Kidney (tissue), 14 donors: Measurements from ENCODE around the gene CNTNAP1. TPM values are rescaled to one million over a fixed set of nuclear protein-coding genes. Genes with fewer than 3 reads are reported as not detected.
"Not testable (repeated sequence)": the region's sequence is repeated elsewhere in the genome, so short reads cannot be mapped to it uniquely, and the experiment has no call there.

Source experiments
- DNase-seq, 5 donors: peaks; one replicate each; pipeline ENCODE4 v3.0.0-alpha.2; 2013 to 2020
- FAIRE-seq: peaks from 2 replicates; lab custom pipeline; 2012; peaks lifted over from hg19 to GRCh38; lab: Jason Lieb, UNC
- H3K27ac ChIP-seq, 2 donors: one replicate each; pipeline ENCODE4 v1.7.0; 2013; ENCODE audit warnings: low read depth in 2 of 2, low read length in 2 of 2, inconsistent platforms in 1 of 2
- H3K27me3 ChIP-seq: one replicate; pipeline ENCODE4 v1.7.1; 2013; ENCODE audit warnings: low read length, inconsistent platforms; ENCODE audit not compliant: control insufficient read depth, insufficient read depth
- H3K36me3 ChIP-seq, 3 donors: one replicate each; pipeline versions ENCODE4 v1.7.0 to v1.7.1; 2013; ENCODE audit warnings: low read length in 3 of 3, control low read depth in 1 of 3, inconsistent platforms in 1 of 3; ENCODE audit not compliant: insufficient read depth in 3 of 3, control insufficient read depth in 2 of 3
- H3K4me1 ChIP-seq, 3 donors: one replicate each; pipeline versions ENCODE4 v1.7.0 to v1.7.1; 2013; ENCODE audit warnings: low read length in 3 of 3, inconsistent platforms in 1 of 3, low read depth in 1 of 3; ENCODE audit not compliant: control insufficient read depth in 2 of 3, insufficient read depth in 2 of 3
- H3K4me3 ChIP-seq, 3 donors: one replicate each; pipeline versions ENCODE4 v1.7.0 to v1.8.1; 2013; ENCODE audit warnings: low read length in 3 of 3, control low read depth in 1 of 3, inconsistent platforms in 1 of 3
- H3K9ac ChIP-seq, 3 donors: one replicate each; pipeline versions ENCODE4 v1.7.0 to v1.7.1; 2013; ENCODE audit warnings: low read length in 3 of 3, control low read depth in 1 of 3, inconsistent platforms in 1 of 3
- H3K9me3 ChIP-seq, 3 donors: one replicate each; pipeline versions ENCODE4 v1.7.0 to v1.7.1; 2013; ENCODE audit warnings: low read length in 3 of 3, control low read depth in 1 of 3, inconsistent platforms in 1 of 3; ENCODE audit not compliant: control insufficient read depth in 2 of 3, insufficient read depth in 1 of 3
- CTCF ChIP-seq: IDR thresholded peaks from 3 replicates; pipeline ENCODE4 v1.5.1; 2012; ENCODE audit warnings: mild to moderate bottlenecking, moderate library complexity, borderline replicate concordance; ENCODE audit not compliant: insufficient read depth; ENCODE audit errors: extremely low read depth
- intact Hi-C: fragments of 100-400 bp; cut with DNase I; formaldehyde crosslinking; loops from one replicate; pipeline ENCODE4 v1.11.1; 2022
- polyA plus RNA-seq: library from polyadenylated mRNA; stranded (reverse); fragments of 350-450 nt; fragmentation: Illumina TruSeq; extraction: RNeasy Lipid Tissue Mini Kit (QIAGEN cat#74804); gene quantifications from one replicate; pipeline ENCODE4 v1.2.3, GENCODE V29; 2014; ENCODE audit warnings: low read depth, low replicate concordance; ENCODE audit not compliant: insufficient read depth
- total RNA-seq: library from RNA; stranded (reverse); fragmentation: NEBNext Ultra II Directional; extraction: Animal tissue kit (Norgen Biotek cat#: 25700); gene quantifications from one replicate; pipeline ENCODE4 v1.2.1, GENCODE V29; 2021
- donor health status: control.
- donor health status: control.
- donor health status: control.
- donor health status: control.
- donor health status: control.
- donor health status: DM: yes; HTN: yes; CAD: no.
- donor health status: Normal renal cell carcinoma (clear cell type).

CNTNAP1 gene
- total and polyA plus RNA-seq, 2 donors from 2014 or later = 1.4 to 9.1 TPM

- Histone ChIP-seq H3K4me3 (peak within 1 kb of the TSS; percentile 61 to 87 (median 85)), H3K9ac (peak within 1 kb of the TSS; percentile 37 to 75 (median 50)), H3K9me3 (no peaks in the 10 kb centered on the region), H3K27ac (peak within 1 kb of the TSS; percentile 45 to 82), H3K27me3 (no peaks in the 10 kb centered on the region), H3K4me1 (peaks cover 0 to 9% (median 8%) of the 10 kb centered on the region in 3 donors), H3K36me3 (peaks cover 0 to 3% (median 3%) of the 10 kb centered on the region in 3 donors)
- DNase-seq (peak; percentile 96 to 98 (median 97)), FAIRE-seq (no peak)
- intact Hi-C loops = no loop called here
- TF ChIP-seq CTCF = no peak
These were observed 23.0 kb upstream of the CNTNAP1 start, which contains the start of gene TUBG2 for GRCh38 chr17:42659079-42659931. Gene TUBG2 (plus strand): TSS chr17:42659284. CDS start chr17:42659504, 220 bp downstream.

GRCh38 chr17:42659932-42660274 lies 22.4 kb upstream of the CNTNAP1 start:
- H3K9ac ChIP-seq, DNase-seq, H3K9me3 ChIP-seq, intact Hi-C loops, H3K4me1 ChIP-seq, H3K36me3 ChIP-seq, H3K27ac ChIP-seq, H3K27me3 ChIP-seq, FAIRE-seq: not testable (repeated sequence)
- peak overlapping the region in 1 of 3 donors; percentile 61 for H3K4me3 ChIP-seq

GRCh38 chr17:42660692-42661345 lies 21.5 kb upstream of the CNTNAP1 start:
- no peak for FAIRE-seq
- intact Hi-C loops = no loop called here
- no peaks in the 10 kb centered on the region for H3K27me3 ChIP-seq
- H3K27ac ChIP-seq = no peak overlapping the region
- no peak overlapping the region for H3K9ac ChIP-seq
- H3K9me3 ChIP-seq = no peaks in the 10 kb centered on the region
- no peak overlapping the region for H3K4me3 ChIP-seq
- H3K36me3 ChIP-seq = peaks cover 0 to 3% (median 3%) of the 10 kb centered on the region in 3 donors
- TF ChIP-seq CTCF = no peak
- no peak for DNase-seq
- H3K4me1 ChIP-seq = peaks cover 0 to 8% (median 6%) of the 10 kb centered on the region in 3 donors

GRCh38 chr17:42665581-42666001 lies 16.7 kb upstream of the CNTNAP1 start:
- peaks cover 0 to 19% (median 13%) of the 10 kb centered on the region in 3 donors for H3K4me1 ChIP-seq
- intact Hi-C loops = no loop called here
- no peak overlapping the region for H3K9ac ChIP-seq
- H3K36me3 ChIP-seq = peaks cover 2 to 27% (median 7%) of the 10 kb centered on the region in 3 donors
- H3K27me3 ChIP-seq = no peaks in the 10 kb centered on the region
- H3K27ac ChIP-seq = no peak overlapping the region
- no peak overlapping the region for H3K4me3 ChIP-seq
- FAIRE-seq (no peak), DNase-seq (peak in 1 of 5 donors; percentile 70)
- TF ChIP-seq CTCF = no peak
- no peaks in the 10 kb centered on the region for H3K9me3 ChIP-seq

- H3K9me3 ChIP-seq, H3K4me3 ChIP-seq, H3K27ac ChIP-seq, H3K27me3 ChIP-seq, FAIRE-seq, intact Hi-C loops, DNase-seq, H3K9ac ChIP-seq: not testable (repeated sequence)
- Histone ChIP-seq H3K36me3 (peaks cover 2 to 30% (median 7%) of the 10 kb centered on the region in 3 donors), H3K4me1 (peaks cover 0 to 17% (median 13%) of the 10 kb centered on the region in 3 donors)
These were observed 16.2 kb upstream of the CNTNAP1 start for GRCh38 chr17:42666126-42666525.
